COLO668 (cell line): ENCODE measurements around the gene CAMTA1.

Experiments used
- DNase-seq: peaks from one replicate; lab custom pipeline; 2025; ENCODE audit not compliant: unreplicated experiment; lab: John Stamatoyannopoulos, UW

The CAMTA1 gene

GRCh38 chr1:7610106-7610731 is 825.0 kb downstream of the CAMTA1 start:
- DNase-seq, result no peak

- DNase-seq, result no peak
These were observed 825.7 kb downstream of the CAMTA1 start for GRCh38 chr1:7610936-7611335.

- DNase-seq, result no peak
These were observed 826.3 kb downstream of the CAMTA1 start for GRCh38 chr1:7611421-7612010.

DNA sequence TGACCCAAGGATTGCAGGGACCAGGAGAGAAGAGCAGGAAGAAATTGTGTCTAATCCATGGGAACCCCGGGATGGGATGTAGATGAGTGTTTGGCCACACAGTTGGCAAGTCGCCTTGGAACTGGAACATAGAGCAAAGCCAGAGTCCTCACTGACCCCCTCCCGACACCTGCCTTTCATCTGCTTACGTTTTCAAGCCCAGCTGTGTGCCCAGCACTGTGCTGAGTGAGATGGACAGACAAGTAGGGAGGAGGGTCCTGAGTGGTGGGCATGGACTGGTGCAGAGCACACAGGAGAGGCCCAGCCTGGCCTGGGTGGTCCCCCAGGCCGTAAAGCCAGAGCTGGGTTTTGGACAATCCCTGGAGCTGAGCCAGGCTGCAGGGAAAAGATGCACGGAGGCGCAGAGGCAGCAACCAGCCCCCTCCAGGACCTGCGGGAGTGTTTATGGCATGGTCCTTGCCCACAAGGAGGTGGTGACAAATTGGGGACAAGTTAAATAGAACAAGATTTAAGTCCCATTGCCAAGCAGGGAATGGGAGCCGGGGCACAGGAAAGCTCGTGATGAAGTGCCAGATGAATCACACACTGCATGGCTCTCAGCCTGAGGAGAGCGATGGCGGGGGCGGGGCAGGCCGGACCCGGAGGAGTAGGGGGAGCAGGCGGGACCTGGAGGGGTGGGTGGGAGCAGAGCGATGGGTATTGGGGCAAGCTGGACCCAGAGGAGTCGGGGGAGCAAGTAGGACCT is 828.0 kb downstream of the CAMTA1 start:
- no peak for DNase-seq

DNA sequence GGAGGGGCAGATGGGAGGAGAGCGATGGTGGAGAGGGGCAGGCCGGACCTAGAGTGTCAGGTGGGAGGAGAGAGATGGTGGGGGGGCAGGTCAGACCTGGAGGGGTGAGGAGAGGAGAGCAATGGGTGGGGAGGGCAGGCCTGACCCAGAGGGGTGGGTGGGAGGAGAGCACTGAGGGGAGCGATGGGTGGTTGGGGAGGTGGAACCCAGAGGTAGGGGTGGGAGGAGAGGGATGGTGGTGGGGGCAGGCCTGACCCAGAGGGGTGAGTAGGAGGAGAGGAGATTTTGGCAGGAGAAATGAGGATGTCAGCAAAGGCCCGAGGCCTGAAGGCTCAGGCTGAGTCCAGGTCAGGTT is 828.6 kb downstream of the CAMTA1 start:
- DNase-seq, result no peak

DNA sequence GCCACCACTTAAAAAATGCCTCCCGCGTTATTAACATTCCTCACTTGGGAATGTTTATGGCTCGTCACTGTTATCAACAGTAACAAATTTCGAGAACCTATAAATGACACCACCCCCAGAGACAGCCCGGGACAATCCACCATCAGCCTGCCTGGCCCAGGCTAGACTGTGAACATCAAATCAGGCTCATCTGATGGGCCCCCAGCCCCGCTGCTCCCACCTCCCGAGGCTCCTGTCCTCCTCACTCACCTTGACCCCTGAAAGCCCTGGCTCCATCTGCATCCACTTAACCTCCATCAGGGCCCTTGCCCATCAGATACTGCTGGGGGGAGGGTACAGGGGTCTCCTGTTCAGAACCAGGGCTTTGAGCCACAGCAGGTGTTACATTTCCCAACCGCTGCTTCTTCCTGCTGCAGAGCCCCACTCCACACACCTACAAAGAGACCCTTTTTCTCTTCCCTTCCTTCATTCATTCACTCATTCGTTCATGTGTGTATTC is 829.4 kb downstream of the CAMTA1 start:
- no peak for DNase-seq

- no peak for DNase-seq
These were observed 829.9 kb downstream of the CAMTA1 start for GRCh38 chr1:7615138-7615537.

GRCh38 chr1:7616076-7616832 is 831.0 kb downstream of the CAMTA1 start:
- no peak for DNase-seq

- DNase-seq, result peak; percentile 41
These were observed 831.7 kb downstream of the CAMTA1 start for GRCh38 chr1:7616953-7617352.

GRCh38 chr1:7617826-7618225 is 832.6 kb downstream of the CAMTA1 start:
- no peak for DNase-seq

- no peak for DNase-seq
These were observed 834.9 kb downstream of the CAMTA1 start for GRCh38 chr1:7620196-7620595.

GRCh38 chr1:7621334-7622219 is 836.3 kb downstream of the CAMTA1 start:
- DNase-seq, result no peak

DNA sequence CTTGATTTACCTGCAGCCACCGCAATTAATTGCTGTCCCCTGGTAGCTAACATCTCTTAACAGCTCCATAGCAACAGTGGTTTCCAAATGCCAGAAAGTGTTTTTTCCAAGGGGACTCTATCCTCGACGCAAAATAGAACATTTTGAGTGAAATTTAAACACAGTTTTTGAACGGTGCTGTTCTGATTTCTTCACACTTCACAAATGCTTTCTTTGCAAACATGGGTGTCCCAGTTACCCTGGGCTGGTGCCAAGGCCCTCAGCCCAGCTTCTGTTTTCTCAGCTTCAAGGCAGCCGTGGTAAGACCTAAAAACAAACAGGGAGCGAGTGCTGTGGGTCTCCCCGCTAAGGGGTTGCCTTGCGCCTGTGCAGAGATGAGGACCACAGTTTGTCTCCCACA is 838.6 kb downstream of the CAMTA1 start:
- DNase-seq, result no peak

- DNase-seq, result no peak
These were observed 839.6 kb downstream of the CAMTA1 start for GRCh38 chr1:7624791-7625355.

DNA sequence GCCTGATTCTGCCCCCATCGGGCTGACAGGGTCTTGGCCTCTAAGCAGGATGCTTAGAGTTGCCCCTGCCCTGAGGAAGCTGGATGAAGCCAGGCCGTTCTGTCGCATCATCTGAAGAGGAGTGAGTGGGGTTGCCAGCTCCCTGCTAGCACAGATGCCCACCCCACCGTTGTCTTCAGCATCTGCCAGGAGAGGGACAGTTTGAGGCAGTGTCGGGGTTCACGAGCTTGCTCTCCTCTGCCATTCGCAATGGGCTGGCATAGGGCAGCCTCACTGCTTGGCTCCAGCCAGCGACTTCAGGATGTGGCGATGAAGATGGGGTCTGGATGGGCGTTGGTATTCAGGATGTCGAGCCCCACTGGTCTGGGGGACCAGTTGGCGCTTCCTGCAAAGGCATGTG is 840.1 kb downstream of the CAMTA1 start:
- DNase-seq, result no peak

DNA sequence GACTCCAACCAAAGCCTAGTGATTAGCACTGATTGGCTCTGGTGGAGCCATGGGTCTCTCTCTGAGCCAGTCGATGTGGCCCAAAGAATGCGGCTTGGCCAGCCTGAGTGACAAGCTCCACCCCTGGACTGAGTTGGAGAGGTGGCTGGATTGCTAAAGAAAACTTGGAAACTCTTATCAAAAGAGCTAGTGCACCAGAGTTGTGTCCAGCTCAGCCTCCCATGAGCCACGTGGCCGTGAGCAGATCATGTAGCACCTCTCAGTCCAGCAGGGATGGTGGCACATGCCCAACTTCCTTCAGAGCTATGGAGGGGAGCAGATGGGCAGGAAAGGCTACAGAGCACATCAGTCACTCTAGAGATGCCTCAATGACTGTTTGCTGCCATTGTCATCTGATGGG is 843.0 kb downstream of the CAMTA1 start:
- DNase-seq, result no peak

DNA sequence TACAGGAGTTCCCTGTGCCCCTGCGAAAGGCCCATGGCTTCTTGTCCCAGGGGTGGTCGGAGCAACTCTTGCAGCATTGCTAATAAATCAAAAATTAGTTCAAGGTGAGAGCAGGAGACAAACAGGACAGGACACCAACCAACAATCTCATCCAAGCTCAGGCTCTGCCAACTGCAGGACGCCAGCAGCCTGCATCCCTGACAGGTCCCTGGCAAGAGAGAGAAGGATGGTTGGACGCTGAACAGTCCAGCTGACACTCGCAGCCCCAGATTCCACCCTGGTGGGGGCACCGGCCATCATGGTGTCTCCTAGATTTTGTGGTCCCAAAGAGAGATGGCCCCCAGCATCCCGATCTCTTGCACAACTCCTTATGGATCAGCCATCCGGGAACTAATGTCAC is 843.8 kb downstream of the CAMTA1 start:
- no peak for DNase-seq

GRCh38 chr1:7629465-7630195 is 844.4 kb downstream of the CAMTA1 start:
- no peak for DNase-seq

GRCh38 chr1:7630378-7630777 is 845.1 kb downstream of the CAMTA1 start:
- DNase-seq, result no peak

DNA sequence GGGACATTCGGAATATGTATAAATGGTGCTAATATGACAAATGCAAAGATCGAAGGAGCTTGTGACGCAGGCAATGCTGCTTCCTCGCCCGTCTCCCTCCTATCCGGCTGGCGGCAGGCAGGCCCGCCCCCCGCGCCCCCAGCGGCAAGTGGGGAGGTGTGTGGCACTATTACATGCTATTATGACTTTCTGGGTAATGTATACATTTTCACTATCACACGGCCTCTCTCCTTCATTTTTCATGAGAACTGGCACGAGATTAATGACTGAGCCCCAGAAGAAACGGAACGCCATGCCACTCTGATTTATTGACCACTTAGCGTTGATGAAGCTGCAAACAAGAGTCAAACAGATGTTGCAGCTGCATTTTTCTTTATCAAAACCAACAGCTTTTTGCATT is 846.9 kb downstream of the CAMTA1 start:
- no peak for DNase-seq
